HG03066 (cell line): ENCODE data around the gene MOK.

Experiments
- ATAC-seq: cut with Tn5 transposase; IDR thresholded peaks from one replicate; pipeline ENCODE4 v1.9.1; 2021; ENCODE audit warnings: low read depth; ENCODE audit not compliant: unreplicated experiment

The MOK gene

GRCh38 chr14:102187044-102187443, 117.9 kb downstream of the MOK start:
- no peak for ATAC-seq

GRCh38 chr14:102185360-102185759, 119.6 kb downstream of the MOK start:
- ATAC-seq = no peak

- ATAC-seq = no peak
These were observed 120.5 kb downstream of the MOK start for GRCh38 chr14:102184316-102185035.

- no peak for ATAC-seq
These were observed 121.1 kb downstream of the MOK start for GRCh38 chr14:102183886-102184285.

GRCh38 chr14:102182936-102183619, 121.9 kb downstream of the MOK start:
- no peak for ATAC-seq

GRCh38 chr14:102182190-102182589, 122.8 kb downstream of the MOK start:
- no peak for ATAC-seq

- no peak for ATAC-seq
These were observed 123.8 kb downstream of the MOK start for GRCh38 chr14:102181187-102181586.

GRCh38 chr14:102180248-102180998, 124.5 kb downstream of the MOK start:
- ATAC-seq = no peak
